Nephron progenitor cell (in vitro differentiated cells): Measurements from ENCODE around the gene CMPK1.
A peak's percentile ranks its signal among the peaks of the same experiment; 100 is the strongest.

ENCODE experiments used
- DNase-seq: peaks from one replicate; pipeline ENCODE4 v3.0.0; 2021
- H3K27ac Mint-ChIP-seq: 2 replicates; pipeline ENCODE4 v1.8.0; 2021; ENCODE audit warnings: mild to moderate bottlenecking, moderate library complexity, mixed read lengths
- H3K27me3 Mint-ChIP-seq: 2 replicates; pipeline ENCODE4 v1.8.0; 2021; ENCODE audit warnings: mild to moderate bottlenecking, low read depth, mixed read lengths; ENCODE audit not compliant: poor library complexity
- H3K36me3 Mint-ChIP-seq: 2 replicates; pipeline ENCODE4 v1.8.0; 2021; ENCODE audit warnings: low read depth, mixed read lengths
- H3K4me1 Mint-ChIP-seq: 2 replicates; pipeline ENCODE4 v1.8.0; 2021; ENCODE audit warnings: mixed read lengths
- H3K4me3 Mint-ChIP-seq: 2 replicates; pipeline ENCODE4 v1.8.0; 2021; ENCODE audit warnings: mild to moderate bottlenecking, moderate library complexity, mixed read lengths
- H3K9me3 Mint-ChIP-seq: 2 replicates; pipeline ENCODE4 v1.8.0; 2021; ENCODE audit warnings: mild to moderate bottlenecking, moderate library complexity, mixed read lengths
- CTCF ChIP-seq: fragments of 200-600 bp; sonication (generic); IDR thresholded peaks from 2 replicates; pipeline ENCODE4 v1.5.0; 2021; ENCODE audit warnings: antibody characterized with exemption

CMPK1 gene

DNA sequence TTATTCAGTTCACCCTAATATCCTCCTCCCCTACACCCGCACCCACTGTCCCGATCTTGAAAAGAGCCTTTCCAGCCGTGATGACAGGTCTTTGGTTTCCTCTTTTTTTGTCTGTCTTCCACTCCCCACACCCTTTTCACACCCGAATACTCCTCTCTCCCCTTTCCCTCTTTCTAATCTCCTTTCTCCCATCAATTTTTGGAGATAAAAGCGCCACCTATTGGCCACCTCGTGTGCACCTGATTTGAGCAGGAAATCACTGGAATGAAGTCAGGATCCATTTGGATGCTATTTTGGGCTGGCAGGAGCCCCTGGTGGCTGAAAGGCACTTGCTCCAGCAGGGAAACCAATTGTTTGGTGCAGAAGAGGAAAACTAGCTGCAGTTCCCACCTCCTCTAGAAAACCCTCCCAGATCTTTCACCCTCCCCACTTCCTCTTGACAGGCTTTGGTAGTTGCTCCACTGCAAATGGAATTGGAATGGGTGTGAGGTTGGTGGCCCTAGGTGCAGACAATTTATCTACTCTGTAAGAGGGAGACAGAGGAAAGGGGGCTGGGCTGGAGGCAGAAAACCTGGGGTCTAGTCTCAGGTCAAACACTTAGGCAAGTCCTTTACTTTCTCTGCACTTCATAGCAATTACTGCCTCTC, 90.9 kb downstream of the CMPK1 start:
- H3K27ac Mint-ChIP-seq, result no peak overlapping the region
- H3K4me1 Mint-ChIP-seq, result peaks cover 21% of the 10 kb centered on the region
- TF ChIP-seq CTCF, result peak; percentile 81
- no peak overlapping the region for H3K4me3 Mint-ChIP-seq
- peaks cover 4% of the 10 kb centered on the region for H3K9me3 Mint-ChIP-seq
- DNase-seq, result peak; percentile 59
- peaks cover 80% of the 10 kb centered on the region for H3K27me3 Mint-ChIP-seq
- peaks cover 19% of the 10 kb centered on the region for H3K36me3 Mint-ChIP-seq
